Measurements from ENCODE around the gene KRTAP1-5.
"Not testable (repeated sequence)": the region's sequence is repeated elsewhere in the genome, so short reads cannot be mapped to it uniquely, and the experiment has no call there.

KRTAP1-5 gene

GRCh38 chr17:41002814-41003213 lies 24.2 kb downstream of the KRTAP1-5 start:
- no peak for DNase-seq

- no peak for DNase-seq
These were observed 25.2 kb downstream of the KRTAP1-5 start for GRCh38 chr17:41001795-41002194.

- not testable (repeated sequence) for DNase-seq
These were observed 27.4 kb downstream of the KRTAP1-5 start, which contains the start of gene KRTAP3-2 for GRCh38 chr17:40999563-40999962. Gene KRTAP3-2 (minus strand): TSS chr17:40999906. CDS start chr17:40999853, 53 bp downstream.

GRCh38 chr17:40997361-40997760 lies 29.6 kb downstream of the KRTAP1-5 start:
- no peak for DNase-seq

- no peak for DNase-seq
These were observed 30.2 kb downstream of the KRTAP1-5 start for GRCh38 chr17:40996829-40997228.

DNA sequence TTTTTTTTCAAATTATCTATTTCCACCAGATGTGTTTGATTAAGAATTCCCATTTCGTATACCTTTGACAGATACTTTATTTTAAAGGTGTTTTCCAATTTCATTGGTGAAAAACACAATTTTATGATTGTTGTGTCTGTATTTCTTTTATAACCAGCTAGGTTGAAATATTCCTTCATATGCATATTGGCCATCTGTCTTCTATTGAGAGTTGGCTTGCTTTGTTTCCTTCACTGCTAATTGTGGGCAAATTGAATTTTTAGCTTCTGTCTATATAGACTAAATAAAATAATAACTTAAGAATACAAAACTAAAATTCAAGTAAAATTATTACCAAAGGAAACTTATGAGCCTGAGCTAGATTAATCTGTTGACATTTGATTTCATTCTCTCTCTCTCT lies 31.9 kb downstream of the KRTAP1-5 start:
- no peak for DNase-seq

DNA sequence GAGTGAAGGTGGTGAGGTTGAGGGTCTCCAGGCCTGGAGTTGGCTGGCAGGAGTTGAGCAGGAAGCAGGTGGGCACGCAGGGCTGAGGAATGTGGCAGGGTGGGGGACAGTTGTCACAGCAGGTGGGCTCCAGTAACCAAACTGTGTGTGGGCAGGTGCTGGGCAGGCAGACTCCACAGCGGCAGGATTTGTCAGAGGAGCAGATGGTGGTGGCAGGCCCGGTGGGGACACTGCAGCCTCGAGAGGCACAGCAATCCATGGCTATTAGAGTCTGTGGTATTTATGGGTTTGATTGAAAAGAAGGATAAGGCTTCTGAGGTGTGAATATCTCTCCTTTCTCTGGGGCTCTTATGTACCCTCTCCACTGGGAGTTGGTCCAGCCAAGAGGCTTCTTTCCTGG lies 33.2 kb downstream of the KRTAP1-5 start, which contains the start of gene KRTAP3-3:
KRTAP3-3 (minus strand) TSS at position 326 of the 400 bp plus-strand sequence; CDS start at position 259, 67 bp downstream.
- no peak for DNase-seq

DNA sequence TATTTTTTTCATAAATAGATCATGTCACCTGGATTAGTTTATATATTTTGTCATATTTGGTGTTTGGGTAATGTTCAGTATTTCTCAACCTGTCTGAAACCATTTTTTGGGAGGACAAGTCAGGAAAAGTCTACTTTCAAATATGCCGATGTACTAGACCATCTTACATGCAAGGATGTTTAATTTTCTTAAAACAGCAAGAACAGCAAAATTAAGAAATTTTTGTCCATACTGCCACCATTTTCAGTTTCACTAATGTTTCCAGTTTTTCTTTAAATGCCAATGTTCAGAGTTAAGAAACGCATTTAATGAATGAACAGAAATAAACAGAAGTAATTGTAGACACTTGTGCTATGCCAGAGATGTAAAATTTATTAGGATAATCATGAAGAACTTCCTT lies 33.9 kb downstream of the KRTAP1-5 start:
- DNase-seq: no peak

DNA sequence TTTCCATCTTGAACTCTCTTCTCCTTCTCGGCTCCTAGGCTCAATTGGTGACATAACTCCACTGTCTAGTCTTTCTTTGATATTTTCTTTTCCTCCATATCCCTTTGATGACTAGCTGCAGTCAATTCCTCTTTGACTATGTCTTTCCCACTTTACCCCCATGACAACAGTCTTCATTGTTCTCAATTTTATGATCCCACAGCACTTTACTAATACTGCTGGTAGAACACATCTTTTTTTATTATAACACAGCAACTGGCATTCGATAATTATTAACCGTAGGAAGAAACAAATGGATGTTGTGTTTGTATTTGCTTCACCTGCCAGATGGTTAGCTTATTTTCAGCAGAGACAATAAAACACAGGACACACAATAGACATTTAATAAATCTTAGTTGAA lies 34.3 kb downstream of the KRTAP1-5 start:
- DNase-seq: no peak

DNA sequence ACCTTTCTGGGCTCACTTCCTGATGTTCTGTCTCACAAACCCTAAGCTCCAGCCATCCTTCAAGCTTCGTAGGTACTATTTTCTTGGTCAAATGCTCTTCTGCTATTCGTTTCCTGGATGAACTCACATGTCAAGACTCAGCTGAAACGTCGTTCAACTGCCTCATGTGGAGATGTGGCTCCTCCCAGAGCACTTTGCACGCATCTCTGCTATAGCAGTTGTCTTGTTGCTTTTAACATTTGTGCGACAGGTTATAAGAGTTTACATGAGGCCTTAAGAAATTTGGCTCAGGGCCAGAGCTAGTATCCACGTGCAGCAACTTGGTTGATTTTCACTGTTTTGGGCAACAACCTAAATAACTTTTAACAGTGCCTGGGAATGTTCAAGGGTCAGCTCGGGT lies 40.1 kb downstream of the KRTAP1-5 start:
- no peak for DNase-seq

GRCh38 chr17:40984226-40984625 lies 42.8 kb downstream of the KRTAP1-5 start, which contains the start of gene KRT40:
Gene KRT40 (minus strand): TSS chr17:40984326. CDS start chr17:40984273, 53 bp downstream.
- no peak for DNase-seq

DNA sequence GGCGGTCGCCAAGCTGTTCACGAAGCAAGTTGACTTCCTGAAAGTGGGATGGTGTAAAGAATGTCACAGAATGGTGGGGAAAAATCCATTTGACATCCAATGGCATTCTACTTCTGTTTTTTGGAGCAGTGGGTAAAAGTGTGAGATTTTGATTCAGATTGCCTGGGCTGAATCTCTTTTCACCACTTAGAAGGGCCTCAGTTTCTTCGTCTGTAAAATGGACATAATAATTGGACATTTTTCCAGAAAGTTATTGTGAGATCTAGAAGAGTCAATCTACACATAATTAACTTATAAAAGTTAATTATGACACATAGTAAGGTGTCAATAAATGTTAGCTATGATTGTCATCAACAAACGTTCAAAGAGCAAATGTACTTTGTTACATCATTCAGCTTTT lies 45.9 kb downstream of the KRTAP1-5 start:
- DNase-seq: no peak

DNA sequence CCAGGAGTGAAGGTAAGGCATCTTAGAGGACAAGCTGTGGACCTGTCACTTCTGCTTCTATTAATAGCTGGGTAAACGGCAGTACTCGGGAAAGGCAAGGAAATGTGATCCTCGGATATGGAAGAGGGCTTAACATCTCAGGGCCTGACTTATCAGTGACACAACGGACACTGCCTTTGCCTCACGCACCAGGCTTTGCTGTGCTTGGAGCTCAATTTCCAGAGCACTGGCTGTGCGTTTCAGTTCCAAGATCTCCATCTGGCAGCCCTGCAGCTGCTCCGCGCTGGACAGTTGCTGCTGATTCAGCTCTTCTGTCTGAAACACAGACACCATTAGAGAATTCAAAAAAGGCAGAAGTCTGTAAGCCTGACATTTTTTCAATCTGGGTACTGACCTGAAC lies 46.4 kb downstream of the KRTAP1-5 start:
- no peak for DNase-seq

DNA sequence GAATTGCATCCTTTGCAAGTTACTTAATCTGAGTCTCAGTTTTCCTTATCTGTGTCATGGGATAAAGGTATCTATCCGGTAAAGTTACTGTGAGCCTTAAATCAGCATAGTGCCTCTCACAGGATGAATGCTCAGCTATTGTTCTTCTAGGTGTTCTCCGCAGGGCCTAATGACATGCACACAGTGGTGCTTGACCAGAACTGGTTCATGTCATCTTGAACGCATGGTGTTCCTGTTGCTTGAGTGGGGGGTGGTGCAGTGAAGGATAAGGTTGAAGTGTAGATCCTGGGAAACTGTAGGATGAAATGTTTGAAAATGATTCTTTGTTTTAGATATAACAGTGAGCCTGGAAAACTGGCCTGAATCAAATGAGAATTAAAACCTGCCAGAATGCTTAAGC lies 46.9 kb downstream of the KRTAP1-5 start:
- DNase-seq: no peak

DNA sequence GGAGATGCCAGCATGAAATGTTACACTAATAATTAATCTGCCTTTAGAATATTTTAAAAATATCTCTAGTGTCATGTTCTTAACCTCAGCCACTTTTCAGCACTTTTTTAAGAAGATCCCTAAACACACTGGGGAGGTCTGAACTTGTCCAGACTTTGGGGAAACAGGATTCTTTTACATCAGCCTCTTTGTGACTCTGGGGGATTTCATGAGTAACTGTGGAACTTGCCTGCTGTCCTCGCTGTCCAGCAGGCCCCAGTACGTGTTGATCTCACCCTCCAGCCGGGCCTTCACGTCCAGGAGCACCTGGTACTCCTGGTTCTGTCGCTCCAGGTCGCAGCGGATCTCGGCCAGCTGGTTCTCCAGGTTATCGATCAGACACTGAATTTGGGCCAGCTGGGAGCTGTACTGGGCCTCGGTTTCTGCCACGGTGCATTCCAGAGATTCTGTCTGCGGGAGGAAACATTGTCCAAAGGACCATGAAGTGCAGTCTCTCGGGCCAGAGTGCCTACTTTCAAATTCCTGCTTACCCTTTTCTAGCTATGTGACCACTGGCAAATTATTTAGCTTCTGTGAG lies 48.3 kb downstream of the KRTAP1-5 start:
- DNase-seq: no peak
